ENCODE measurements around the gene GOT1. TPM values are rescaled to one million over a fixed set of nuclear protein-coding genes. Genes with fewer than 3 reads are reported as not detected.

Gene GOT1
- total RNA-seq, 2 donors from 2014 or later, result 12.3 to 14.3 TPM

- ATAC-seq (ENCODE audit: insufficient number of reproducible peaks, low FRiP score, low read depth), result no peak
- H3K9me3 ChIP-seq, result no peaks in the 10 kb centered on the region
- TF ChIP-seq CTCF (IDR thresholded peaks at IDR 0.05), result no peak
- H3K27ac ChIP-seq, result no peak overlapping the region
- no peak for DNase-seq (ENCODE audit: low spot score)
- H3K4me1 ChIP-seq (ENCODE audit: control insufficient read depth in 1 of 2, low read depth in 2 of 2), result no peaks in the 10 kb centered on the region
- no peaks in the 10 kb centered on the region for H3K27me3 ChIP-seq (replicated peaks; ENCODE audit: insufficient read depth)
- no peak overlapping the region for H3K4me3 ChIP-seq
- no peaks in the 10 kb centered on the region for H3K36me3 ChIP-seq
Observed at GRCh38 chr10:99451981-99452380, 21.6 kb upstream of the GOT1 start.

- no peak for ATAC-seq (ENCODE audit: insufficient number of reproducible peaks, low FRiP score, low read depth)
- no peak overlapping the region for H3K27ac ChIP-seq
- H3K36me3 ChIP-seq, result no peaks in the 10 kb centered on the region
- no peaks in the 10 kb centered on the region for H3K9me3 ChIP-seq
- no peak for DNase-seq (ENCODE audit: low spot score)
- H3K27me3 ChIP-seq (replicated peaks; ENCODE audit: insufficient read depth), result no peaks in the 10 kb centered on the region
- no peak overlapping the region for H3K4me3 ChIP-seq
- TF ChIP-seq CTCF (IDR thresholded peaks at IDR 0.05), result no peak
- H3K4me1 ChIP-seq (ENCODE audit: control insufficient read depth in 1 of 2, low read depth in 2 of 2), result no peaks in the 10 kb centered on the region
Observed at GRCh38 chr10:99451499-99451788, 21.0 kb upstream of the GOT1 start.

GRCh38 chr10:99450624-99451498, 20.4 kb upstream of the GOT1 start:
- no peak for ATAC-seq (ENCODE audit: insufficient number of reproducible peaks, low FRiP score, low read depth)

GRCh38 chr10:99450156-99450555, 19.7 kb upstream of the GOT1 start:
- no peak for ATAC-seq (ENCODE audit: insufficient number of reproducible peaks, low FRiP score, low read depth)
- no peaks in the 10 kb centered on the region for H3K36me3 ChIP-seq
- no peak for TF ChIP-seq CTCF (IDR thresholded peaks at IDR 0.05)
- H3K27me3 ChIP-seq (replicated peaks; ENCODE audit: insufficient read depth), result no peaks in the 10 kb centered on the region
- DNase-seq (ENCODE audit: low spot score), result no peak
- no peaks in the 10 kb centered on the region for H3K9me3 ChIP-seq
- no peaks in the 10 kb centered on the region for H3K4me1 ChIP-seq (ENCODE audit: control insufficient read depth in 1 of 2, low read depth in 2 of 2)
- H3K27ac ChIP-seq, result no peak overlapping the region
- no peak overlapping the region for H3K4me3 ChIP-seq

More at GRCh38 chr10:99450624-99451498, 20.4 kb upstream of the GOT1 start:
- H3K9me3 ChIP-seq, result no peaks in the 10 kb centered on the region
- DNase-seq (ENCODE audit: low spot score), result no peak
- no peak for TF ChIP-seq CTCF (IDR thresholded peaks at IDR 0.05)
- no peaks in the 10 kb centered on the region for H3K4me1 ChIP-seq (ENCODE audit: control insufficient read depth in 1 of 2, low read depth in 2 of 2)
- H3K27me3 ChIP-seq (replicated peaks; ENCODE audit: insufficient read depth), result no peaks in the 10 kb centered on the region
- no peak overlapping the region for H3K27ac ChIP-seq
- no peaks in the 10 kb centered on the region for H3K36me3 ChIP-seq
- no peak overlapping the region for H3K4me3 ChIP-seq

GRCh38 chr10:99449023-99449422, 18.6 kb upstream of the GOT1 start:
- DNase-seq (ENCODE audit: low spot score), result no peak
- no peak for ATAC-seq (ENCODE audit: insufficient number of reproducible peaks, low FRiP score, low read depth)
- Histone ChIP-seq H3K36me3 (no peaks in the 10 kb centered on the region), H3K4me1 (ENCODE audit: control insufficient read depth in 1 of 2, low read depth in 2 of 2) (no peaks in the 10 kb centered on the region), H3K4me3 (no peak overlapping the region), H3K27me3 (replicated peaks; ENCODE audit: insufficient read depth) (no peaks in the 10 kb centered on the region), H3K27ac (no peak overlapping the region), H3K9me3 (no peaks in the 10 kb centered on the region)
- TF ChIP-seq CTCF (IDR thresholded peaks at IDR 0.05), result no peak
